Measurements from ENCODE around the gene GLIS1.

GLIS1 gene

DNA sequence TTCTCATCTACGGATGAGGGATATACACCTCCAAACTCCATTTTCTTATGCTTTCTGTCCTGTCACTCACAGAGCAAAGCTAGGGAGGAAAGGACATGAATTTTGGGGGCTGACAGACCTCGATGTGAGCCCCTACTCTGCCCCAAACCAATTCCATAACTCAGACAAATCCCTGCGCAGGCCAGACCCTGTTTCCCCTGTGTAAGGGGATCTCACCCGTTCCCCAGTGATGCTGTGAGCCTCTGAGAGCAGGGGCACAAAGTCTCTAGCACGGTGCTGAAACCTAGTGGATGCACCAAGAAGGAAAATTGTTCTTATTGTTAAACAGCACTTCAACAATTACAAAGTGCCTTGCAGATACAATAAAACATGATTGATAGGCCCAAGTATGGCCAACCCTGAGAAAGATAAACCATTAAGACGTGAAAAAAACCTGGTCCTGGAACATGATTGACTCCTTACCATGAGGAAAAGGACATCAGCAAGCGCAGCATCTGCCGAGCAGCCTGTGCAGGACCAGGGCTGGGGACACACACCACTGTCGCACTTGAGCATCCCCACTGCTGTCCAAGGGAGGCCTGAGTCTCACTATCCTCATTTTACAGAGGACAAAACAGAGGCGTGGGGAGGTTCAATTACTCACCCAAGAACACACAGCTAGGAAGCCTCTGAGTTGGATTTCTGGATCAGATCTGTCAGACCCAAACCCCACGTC, 137.8 kb downstream of the GLIS1 start:
- ChIA-PET CTCF (interaction anchor here (1.0 kb wide), 1 partner anchor 116 kb away, joined by 3 read pairs; no protein-coding TSS in a partner anchor), POLR2A (no interaction called here)
- no peak for DNase-seq (ENCODE audit: low read depth, low spot score)
- TF ChIP-seq, protein P1, sequence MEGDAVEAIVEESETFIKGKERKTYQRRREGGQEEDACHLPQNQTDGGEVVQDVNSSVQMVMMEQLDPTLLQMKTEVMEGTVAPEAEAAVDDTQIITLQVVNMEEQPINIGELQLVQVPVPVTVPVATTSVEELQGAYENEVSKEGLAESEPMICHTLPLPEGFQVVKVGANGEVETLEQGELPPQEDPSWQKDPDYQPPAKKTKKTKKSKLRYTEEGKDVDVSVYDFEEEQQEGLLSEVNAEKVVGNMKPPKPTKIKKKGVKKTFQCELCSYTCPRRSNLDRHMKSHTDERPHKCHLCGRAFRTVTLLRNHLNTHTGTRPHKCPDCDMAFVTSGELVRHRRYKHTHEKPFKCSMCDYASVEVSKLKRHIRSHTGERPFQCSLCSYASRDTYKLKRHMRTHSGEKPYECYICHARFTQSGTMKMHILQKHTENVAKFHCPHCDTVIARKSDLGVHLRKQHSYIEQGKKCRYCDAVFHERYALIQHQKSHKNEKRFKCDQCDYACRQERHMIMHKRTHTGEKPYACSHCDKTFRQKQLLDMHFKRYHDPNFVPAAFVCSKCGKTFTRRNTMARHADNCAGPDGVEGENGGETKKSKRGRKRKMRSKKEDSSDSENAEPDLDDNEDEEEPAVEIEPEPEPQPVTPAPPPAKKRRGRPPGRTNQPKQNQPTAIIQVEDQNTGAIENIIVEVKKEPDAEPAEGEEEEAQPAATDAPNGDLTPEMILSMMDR (IDR thresholded peaks at IDR 0.05; ENCODE audit: insufficient read depth, low read length, missing control alignments), result no peak
- no peak overlapping the region for H3K4me3 ChIP-seq (ENCODE audit: low read depth, low read length)

DNA sequence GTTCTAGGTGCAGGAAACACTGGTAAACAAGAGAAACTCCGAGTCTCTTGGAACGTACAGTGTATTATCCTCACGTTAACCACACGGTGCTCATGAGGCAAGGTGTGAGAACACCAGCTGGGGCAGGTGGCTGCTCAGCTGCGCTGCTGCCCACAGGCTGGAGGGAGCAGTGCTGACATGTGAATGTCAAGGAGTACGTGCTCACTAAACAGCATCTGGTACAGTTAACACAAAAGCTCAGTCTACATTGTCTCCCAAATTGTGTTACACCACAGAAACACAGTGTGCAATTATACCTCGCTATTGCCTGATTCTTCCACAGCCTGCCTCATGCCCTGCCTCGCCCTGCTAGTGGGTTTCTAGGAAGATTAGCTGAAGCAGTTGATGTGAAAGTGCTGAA, 138.4 kb downstream of the GLIS1 start:
- CTCF ChIA-PET, result interaction anchor here (1.3 kb wide), 1 partner anchor 115 kb away, joined by 3 read pairs; no protein-coding TSS in a partner anchor
- H3K4me3 ChIP-seq (ENCODE audit: low read depth, low read length), result no peak overlapping the region
- TF ChIP-seq, protein P1 (IDR thresholded peaks at IDR 0.05; ENCODE audit: insufficient read depth, low read length, missing control alignments), result no peak
- no peak for DNase-seq (ENCODE audit: low read depth, low spot score)
- POLR2A ChIA-PET, result no interaction called here

DNA sequence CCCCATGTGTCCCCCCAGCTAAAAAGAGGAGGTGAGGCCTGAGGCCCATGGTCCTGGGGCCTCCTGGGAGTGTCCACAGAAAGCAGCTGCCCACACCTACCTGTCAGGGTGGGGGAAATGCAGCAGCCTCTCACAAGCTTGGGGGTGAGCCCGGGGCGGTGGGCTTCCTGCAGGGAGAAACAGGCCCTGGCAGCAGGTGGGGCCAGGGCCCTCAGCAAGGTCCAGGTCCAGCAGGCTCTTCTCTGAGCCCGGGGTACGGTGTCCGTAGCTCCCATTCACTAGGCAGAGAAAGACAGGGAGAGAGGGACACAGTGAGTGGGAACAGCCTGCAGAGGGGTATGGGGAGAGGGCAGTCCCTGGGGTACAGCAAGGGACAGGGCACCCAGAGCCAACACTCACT, 139.0 kb downstream of the GLIS1 start:
- ChIA-PET CTCF (interaction anchor here (1.1 to 1.3 kb wide), 2 partner anchors 114 to 359 kb away, joined by 3 read pairs; no protein-coding TSS in a partner anchor), POLR2A (no interaction called here)
- no peak for DNase-seq (ENCODE audit: low read depth, low spot score)
- TF ChIP-seq, protein P1 (IDR thresholded peaks at IDR 0.05; ENCODE audit: insufficient read depth, low read length, missing control alignments), result no peak
- no peak overlapping the region for H3K4me3 ChIP-seq (ENCODE audit: low read depth, low read length)

DNA sequence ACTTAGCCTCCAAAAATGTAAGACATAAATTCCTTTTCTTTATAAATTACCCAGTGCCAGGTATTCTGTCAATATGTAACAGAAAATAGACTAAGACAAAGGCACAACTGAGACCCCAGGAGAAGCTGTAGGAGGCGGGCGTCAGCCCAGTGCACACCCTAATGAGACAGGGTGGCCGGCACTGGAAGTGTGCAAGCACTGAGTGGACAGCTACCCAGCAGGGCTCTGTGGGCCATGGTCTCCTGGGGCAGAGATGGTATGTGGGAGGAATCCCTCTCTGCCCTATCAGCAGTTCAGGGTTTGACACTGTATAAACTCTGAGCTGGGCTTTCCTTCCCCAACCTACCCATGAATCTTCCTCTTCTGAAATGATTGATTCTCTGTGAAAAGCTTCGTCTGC, 139.5 kb downstream of the GLIS1 start:
- TF ChIP-seq, protein P1 (IDR thresholded peaks at IDR 0.05; ENCODE audit: insufficient read depth, low read length, missing control alignments), result no peak
- ChIA-PET POLR2A (no interaction called here), CTCF (interaction anchor here (1.1 to 1.3 kb wide), 2 partner anchors 114 to 360 kb away, joined by 3 read pairs; no protein-coding TSS in a partner anchor)
- DNase-seq (ENCODE audit: low read depth, low spot score), result no peak
- H3K4me3 ChIP-seq (ENCODE audit: low read depth, low read length), result no peak overlapping the region

DNA sequence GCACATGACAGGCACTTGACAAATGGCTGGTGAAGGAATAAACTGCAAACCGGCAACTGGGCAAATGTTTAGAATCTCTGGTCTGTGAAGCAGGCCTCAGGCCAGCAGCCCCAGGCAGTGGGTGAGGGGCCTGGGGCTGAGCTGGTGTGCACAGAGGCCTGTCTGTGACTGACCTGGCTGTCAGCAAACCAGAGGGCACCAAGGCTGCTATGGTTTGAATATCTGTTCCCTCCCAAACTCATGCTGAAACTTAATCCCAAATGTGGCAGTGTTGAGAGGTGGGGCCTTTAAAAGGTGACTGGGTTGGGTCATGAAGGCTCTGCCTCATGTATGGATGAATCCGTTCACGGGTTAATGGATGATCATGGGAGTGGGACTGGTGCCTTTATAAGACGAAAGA, 140.0 kb downstream of the GLIS1 start:
- ChIA-PET CTCF (interaction anchor here (1.1 kb wide), 1 partner anchor 360 kb away, joined by 3 read pairs; no protein-coding TSS in a partner anchor), POLR2A (interaction anchor here (0.6 kb wide), 1 partner anchor 58 kb away, joined by 3 read pairs; no protein-coding TSS in a partner anchor)
- no peak for DNase-seq (ENCODE audit: low read depth, low spot score)
- H3K4me3 ChIP-seq (ENCODE audit: low read depth, low read length), result no peak overlapping the region
- TF ChIP-seq, protein P1 (IDR thresholded peaks at IDR 0.05; ENCODE audit: insufficient read depth, low read length, missing control alignments), result no peak

DNA sequence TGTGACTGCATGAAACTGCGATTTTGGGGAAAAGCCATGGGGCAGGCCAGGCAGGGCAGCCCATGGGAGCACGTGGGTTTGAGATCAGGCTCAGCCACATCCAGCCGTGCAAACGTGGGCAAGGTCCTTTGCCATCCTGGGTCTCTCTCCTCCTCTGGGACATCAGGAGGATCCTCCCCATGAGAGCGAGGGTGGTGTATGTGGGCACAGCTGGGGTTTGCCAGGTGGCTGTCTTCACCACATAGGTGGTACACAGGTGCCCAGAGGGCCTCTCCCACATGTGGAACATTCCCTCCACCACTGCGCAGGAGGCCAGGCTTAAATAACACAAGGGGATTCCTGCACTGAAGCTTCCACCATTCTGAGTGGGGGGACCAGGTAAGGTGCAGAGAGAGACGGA, 143.1 kb downstream of the GLIS1 start:
- TF ChIP-seq, protein P1 (IDR thresholded peaks at IDR 0.05; ENCODE audit: insufficient read depth, low read length, missing control alignments), result no peak

More for the DNA sequence above, 143.1 kb downstream of the GLIS1 start:
- no peak overlapping the region for H3K4me3 ChIP-seq (ENCODE audit: low read depth, low read length)
- ChIA-PET POLR2A (no interaction called here), CTCF (interaction anchor here (1.1 kb wide), 1 partner anchor 158 kb away, joined by 3 read pairs; no protein-coding TSS in a partner anchor)
- DNase-seq (ENCODE audit: low read depth, low spot score), result no peak
